B cell (primary cell): ENCODE measurements around the gene OR9Q1.

ENCODE experiments used
- CTCF ChIP-seq: fragments of 200-600 bp; IDR thresholded peaks from one replicate; pipeline ENCODE4 v1.8.0; 2022; ENCODE audit warnings: antibody characterized with exemption, mild to moderate bottlenecking
- EZH2 ChIP-seq: IDR thresholded peaks from 2 replicates; pipeline ENCODE4 v1.6.1; 2012; ENCODE audit warnings: borderline replicate concordance, low read depth, mild to moderate bottlenecking, moderate library complexity, low read length; ENCODE audit not compliant: insufficient read depth, poor library complexity, severe bottlenecking

- no peak for TF ChIP-seq EZH2
- TF ChIP-seq CTCF: no peak
Observed at GRCh38 chr11:58195939-58196338, 172.3 kb downstream of the OR9Q1 start.
